ENCODE measurements around the gene EXOSC7. TPM values are rescaled to one million over a fixed set of nuclear protein-coding genes. Genes with fewer than 3 reads are reported as not detected.

Gene EXOSC7
- total RNA-seq, 1 experiment from 2014 or later, result 88.7 TPM

- Histone ChIP-seq H3K79me2 (ENCODE audit: insufficient read depth, low read length) (no peaks in the 10 kb centered on the region), H4K20me1 (ENCODE audit: control insufficient read depth, insufficient read depth, insufficient read length) (no peaks in the 10 kb centered on the region), H3K9ac (ENCODE audit: extremely low read depth, insufficient read length, low read length) (no peak overlapping the region), H3K23me2 (ENCODE audit: insufficient read length, low read depth, low read length, poor library complexity, severe bottlenecking) (peaks cover 4% of the 10 kb centered on the region), H2BK5ac (ENCODE audit: insufficient read length, low read length) (no peak overlapping the region), H2AK5ac (ENCODE audit: insufficient read length, low read length) (no peak overlapping the region), H3K27ac (ENCODE audit: insufficient read length, low read depth, low read length) (no peak overlapping the region), H4K8ac (replicated peaks; ENCODE audit: insufficient read length, low read depth, low read length) (no peak overlapping the region), H3T11ph (ENCODE audit: low read length) (no peak overlapping the region), H2BK12ac (ENCODE audit: insufficient read length, low read depth, low read length) (no peak overlapping the region), H3K14ac (ENCODE audit: insufficient read depth, low read length) (no peak overlapping the region), H3K9me3 (ENCODE audit: control insufficient read depth, low read depth, low read length) (no peaks in the 10 kb centered on the region), H3K4me2 (ENCODE audit: insufficient read depth, insufficient read length, low read length) (peak overlapping the region; percentile 54), H4K5ac (ENCODE audit: insufficient read length, low read depth, low read length) (no peak overlapping the region), H3K27me3 (ENCODE audit: insufficient read depth, low read length) (peaks cover 20% of the 10 kb centered on the region; the same call in 1 of the 2 replicates), H3K4me1 (ENCODE audit: insufficient read depth, low read length) (no peaks in the 10 kb centered on the region; the same call in 1 of the 2 replicates), H3K79me1 (ENCODE audit: insufficient read depth, low read depth, low read length, poor library complexity, severe bottlenecking) (no peaks in the 10 kb centered on the region), H2BK15ac (ENCODE audit: low read depth, low read length) (no peak overlapping the region), H3K23ac (ENCODE audit: insufficient read length, low read depth, low read length) (no peak overlapping the region), H2AFZ (ENCODE audit: low read length) (no peak overlapping the region), H4K91ac (ENCODE audit: insufficient read length, low read depth, low read length) (no peak overlapping the region), H3K18ac (ENCODE audit: insufficient read length, low read depth, low read length) (no peak overlapping the region), H3K56ac (ENCODE audit: insufficient read length, low read depth, low read length) (no peak overlapping the region), H2BK20ac (ENCODE audit: low read depth, low read length, poor library complexity, severe bottlenecking) (no peak overlapping the region), H2BK120ac (ENCODE audit: low read depth, low read length, poor library complexity, severe bottlenecking) (no peak overlapping the region), H3K4ac (ENCODE audit: low read depth, low read length) (no peak overlapping the region)
- Mint-ChIP-seq H3K27ac (no peak overlapping the region), H3K4me1 (peaks cover 20 to 23% of the 10 kb centered on the region in 2 experiments), H3K4me3 (peak overlapping the region; percentile 37 to 75), H3K27me3 (ENCODE audit: low read depth) (peaks cover 66% of the 10 kb centered on the region), H3K36me3 (ENCODE audit: insufficient read depth in 1 of 3, low read depth in 3 of 3) (no peaks in the 10 kb centered on the region), H3K9me3 (0 out of 5 replicates have a peak, but pooled peaks cover 0 to 2% of the 10 kb centered on the region in 2 experiments)
- peak; percentile 56 for DNase-seq
- no CpG with 5 or more reads among the region's 64 CpGs for WGBS (ENCODE audit: extremely low coverage, insufficient read length, low lambda C conversion rate)
- no peak for TF ChIP-seq CTCF (conservative IDR thresholded peaks at IDR 0.05)
Observed at GRCh38 chr3:45035441-45036301, 59.6 kb downstream of the EXOSC7 start.
